Small intestine (tissue), 7 donors: Measurements from ENCODE around the gene NARS2. TPM values are rescaled to one million over a fixed set of nuclear protein-coding genes. Genes with fewer than 3 reads are reported as not detected.
A peak's percentile ranks its signal among the peaks of the same experiment; 100 is the strongest.

Experiments
- DNase-seq, 2 donors: peaks; one replicate each; pipeline versions ENCODE4 v3.0.0 to v3.0.0-alpha.2; 2013
- FAIRE-seq: peaks from 2 replicates; lab custom pipeline; 2012; peaks lifted over from hg19 to GRCh38; lab: Jason Lieb, UNC
- H3K27ac ChIP-seq, 3 donors: one replicate each; pipeline ENCODE4 v1.5.1; 2013; ENCODE audit warnings: low read length in 2 of 3, mild to moderate bottlenecking in 2 of 3, control low read depth in 1 of 3, inconsistent platforms in 1 of 3, low read depth in 1 of 3, moderate library complexity in 1 of 3
- H3K27me3 ChIP-seq, 3 donors: one replicate each; pipeline ENCODE4 v1.6.1; 2013; ENCODE audit warnings: low read length in 3 of 3, inconsistent platforms in 1 of 3; ENCODE audit not compliant: control insufficient read depth in 3 of 3, insufficient read depth in 3 of 3
- H3K36me3 ChIP-seq, 3 donors: one replicate each; pipeline ENCODE4 v1.6.1; 2013; ENCODE audit warnings: low read length in 3 of 3, inconsistent platforms in 1 of 3, low read depth in 1 of 3, mild to moderate bottlenecking in 1 of 3, moderate library complexity in 1 of 3; ENCODE audit not compliant: control insufficient read depth in 3 of 3, insufficient read depth in 2 of 3
- H3K4me1 ChIP-seq, 3 donors: one replicate each; pipeline ENCODE4 v1.6.1; 2013; ENCODE audit warnings: low read length in 2 of 3, inconsistent platforms in 1 of 3, low read depth in 1 of 3, mild to moderate bottlenecking in 1 of 3, moderate library complexity in 1 of 3; ENCODE audit not compliant: control insufficient read depth in 3 of 3, insufficient read depth in 2 of 3
- H3K4me3 ChIP-seq, 3 donors: one replicate each; pipeline ENCODE4 v1.5.1; 2013; ENCODE audit warnings: low read length in 3 of 3, control low read depth in 1 of 3, inconsistent platforms in 1 of 3, low read depth in 1 of 3, mild to moderate bottlenecking in 1 of 3, moderate library complexity in 1 of 3
- H3K9me3 ChIP-seq, 2 donors: one replicate each; pipeline ENCODE4 v1.6.1; 2013; ENCODE audit warnings: low read depth in 1 of 2, low read length in 1 of 2; ENCODE audit not compliant: control insufficient read depth in 2 of 2, insufficient read depth in 1 of 2
- WGBS, 3 donors: extraction: QIAGEN DNeasy Blood & Tissue Kit; methylation state at CpG; one replicate each; pipeline ENCODE4 v1.1.7; 2013; 5-methylcytosine and 5-hydroxymethylcytosine counted together
- polyA plus RNA-seq, 4 donors: library from polyadenylated mRNA; stranded (reverse) in 3 of 4; unstranded in 1 of 4; fragments of 200-250 nt in 3 of 4; fragments of 120-200 nt in 1 of 4; gene quantifications; one replicate each; pipeline versions ENCODE4 v1.2.1 to v1.2.3, GENCODE V29; 2013
- donor health status: healthy with polysubstance abuse.
- donor health status: control.
- donor health status: control.
- donor health status: Bipolar disorder and iron deficiency.
- donor health status: healthy.

NARS2 gene
- polyA plus RNA-seq, 4 donors: 8.1 to 21.8 (median 12.4) TPM

- Histone ChIP-seq H3K9me3 (no peaks in the 10 kb centered on the region), H3K27me3 (no peaks in the 10 kb centered on the region), H3K4me1 (no peaks in the 10 kb centered on the region), H3K27ac (no peak overlapping the region), H3K36me3 (no peaks in the 10 kb centered on the region), H3K4me3 (no peak overlapping the region)
- no peak for DNase-seq
- 86 to 97% (median 90%) methylated on average over 3 of the region's 3 CpGs for WGBS, 3 donors
- FAIRE-seq: no peak
Measured at GRCh38 chr11:78400702-78401101, 174.0 kb downstream of the NARS2 start.

- Histone ChIP-seq H3K27me3 (no peaks in the 10 kb centered on the region), H3K36me3 (no peaks in the 10 kb centered on the region), H3K27ac (no peak overlapping the region), H3K4me3 (no peak overlapping the region), H3K9me3 (no peaks in the 10 kb centered on the region), H3K4me1 (no peaks in the 10 kb centered on the region)
- no peak for DNase-seq
- no peak for FAIRE-seq
- 88 to 94% (median 93%) methylated on average over 1 of the region's 1 CpG for WGBS, 3 donors
Measured at GRCh38 chr11:78400116-78400515, 174.5 kb downstream of the NARS2 start.

- 86 to 89% (median 87%) methylated on average over 4 of the region's 4 CpGs for WGBS, 3 donors
- no peak for DNase-seq
Measured at GRCh38 chr11:78399136-78399535, 175.5 kb downstream of the NARS2 start.

GRCh38 chr11:78398715-78399114 lies 175.9 kb downstream of the NARS2 start:
- Histone ChIP-seq H3K27ac (no peak overlapping the region), H3K9me3 (no peaks in the 10 kb centered on the region), H3K36me3 (no peaks in the 10 kb centered on the region), H3K4me3 (no peak overlapping the region), H3K4me1 (no peaks in the 10 kb centered on the region), H3K27me3 (no peaks in the 10 kb centered on the region)
- DNase-seq (no peak), FAIRE-seq (no peak)
- 62 to 88% (median 88%) methylated on average over 1 of the region's 1 CpG for WGBS, 3 donors

More at GRCh38 chr11:78399136-78399535, 175.5 kb downstream of the NARS2 start:
- H3K36me3 ChIP-seq: no peaks in the 10 kb centered on the region
- H3K27ac ChIP-seq: no peak overlapping the region
- no peaks in the 10 kb centered on the region for H3K4me1 ChIP-seq
- H3K27me3 ChIP-seq: no peaks in the 10 kb centered on the region
- FAIRE-seq: no peak
- H3K9me3 ChIP-seq: no peaks in the 10 kb centered on the region
- H3K4me3 ChIP-seq: no peak overlapping the region

GRCh38 chr11:78397398-78397797 lies 177.3 kb downstream of the NARS2 start:
- peaks cover 0 to 5% (median 0%) of the 10 kb centered on the region in 3 donors for H3K4me1 ChIP-seq
- no peaks in the 10 kb centered on the region for H3K27me3 ChIP-seq
- WGBS, 3 donors: 76 to 96% (median 89%) methylated on average over 3 of the region's 3 CpGs
- no peaks in the 10 kb centered on the region for H3K9me3 ChIP-seq
- no peak for FAIRE-seq
- no peak for DNase-seq
- H3K27ac ChIP-seq: no peak overlapping the region
- H3K4me3 ChIP-seq: no peak overlapping the region
- H3K36me3 ChIP-seq: no peaks in the 10 kb centered on the region

GRCh38 chr11:78395597-78395996 lies 179.1 kb downstream of the NARS2 start:
- Histone ChIP-seq H3K4me3 (no peak overlapping the region), H3K36me3 (no peaks in the 10 kb centered on the region), H3K4me1 (peaks cover 0 to 9% (median 0%) of the 10 kb centered on the region in 3 donors), H3K9me3 (no peaks in the 10 kb centered on the region), H3K27ac (no peak overlapping the region), H3K27me3 (no peaks in the 10 kb centered on the region)
- 61 to 84% (median 63%) methylated on average over 1 of the region's 1 CpG for WGBS, 3 donors
- DNase-seq: no peak
- FAIRE-seq: no peak

- WGBS, 3 donors: 46 to 54% (median 48%) methylated on average over 2 of the region's 2 CpGs
- Histone ChIP-seq H3K4me3 (no peak overlapping the region), H3K4me1 (peaks cover 0 to 10% (median 0%) of the 10 kb centered on the region in 3 donors), H3K27me3 (no peaks in the 10 kb centered on the region), H3K27ac (no peak overlapping the region), H3K9me3 (no peaks in the 10 kb centered on the region), H3K36me3 (no peaks in the 10 kb centered on the region)
- DNase-seq (peak; percentile 32 to 35), FAIRE-seq (no peak)
Measured at GRCh38 chr11:78392854-78393253, 181.8 kb downstream of the NARS2 start.

GRCh38 chr11:78391424-78391823 lies 183.2 kb downstream of the NARS2 start:
- FAIRE-seq (no peak), DNase-seq (no peak)
- H3K4me1 ChIP-seq: peaks cover 0 to 13% (median 0%) of the 10 kb centered on the region in 3 donors
- no peaks in the 10 kb centered on the region for H3K9me3 ChIP-seq
- no peak overlapping the region for H3K27ac ChIP-seq
- H3K27me3 ChIP-seq: no peaks in the 10 kb centered on the region
- no peak overlapping the region for H3K4me3 ChIP-seq
- H3K36me3 ChIP-seq: no peaks in the 10 kb centered on the region
- WGBS, 3 donors: 94 to 100% (median 96%) methylated on average over 1 of the region's 1 CpG

- Histone ChIP-seq H3K27ac (no peak overlapping the region), H3K27me3 (no peaks in the 10 kb centered on the region), H3K4me1 (peaks cover 0 to 14% (median 0%) of the 10 kb centered on the region in 3 donors), H3K36me3 (no peaks in the 10 kb centered on the region), H3K4me3 (no peak overlapping the region), H3K9me3 (no peaks in the 10 kb centered on the region)
- WGBS, 3 donors: 66 to 72% (median 72%) methylated on average over 5 of the region's 5 CpGs
- FAIRE-seq: no peak
- no peak for DNase-seq
Measured at GRCh38 chr11:78390809-78391208, 183.9 kb downstream of the NARS2 start.
